Measurements from ENCODE around the gene RNU7-1. TPM values are rescaled to one million over a fixed set of nuclear protein-coding genes. Genes with fewer than 3 reads are reported as not detected.

Gene RNU7-1
- total RNA-seq, 1 experiment from 2014 or later = not detected

GRCh38 chr12:6966351-6966750 is 22.7 kb downstream of the RNU7-1 start:
- peaks cover 48% of the 10 kb centered on the region for H3K36me3 Mint-ChIP-seq
- H3K4me3 Mint-ChIP-seq = no peak overlapping the region
- peaks cover 50% of the 10 kb centered on the region for H3K4me1 Mint-ChIP-seq
- peak overlapping the region; percentile 91 for H3K27ac Mint-ChIP-seq
- DNase-seq (ENCODE audit: low spot score) = no peak
- ChIA-PET CTCF (interaction anchor here (1.0 to 9.7 kb wide), 3 partner anchors 21 to 143 kb away, joined by 3 to 296 read pairs (median 48); partner anchors contain the start of genes C12orf57, C1RL, RNU7-1 and SPSB2), POLR2A (interaction anchor here (6.6 kb wide), 1 partner anchor 21 kb away, joined by 167 read pairs; the partner anchor contains the start of genes C12orf57 and RNU7-1)
- TF ChIP-seq ZNF416 (CRISPR knock-in tag; IDR thresholded peaks at IDR 0.05) (no peak), ZNF396 (CRISPR knock-in tag; IDR thresholded peaks at IDR 0.05; ENCODE audit: borderline replicate concordance) (no peak), ATF1 (CRISPR knock-in tag; IDR thresholded peaks at IDR 0.05) (no peak), CTCF (IDR thresholded peaks at IDR 0.05) (no peak), CREB1 (CRISPR knock-in tag; IDR thresholded peaks at IDR 0.05) (no peak), FOXK1 (CRISPR knock-in tag; IDR thresholded peaks at IDR 0.05) (no peak), NFYB (CRISPR knock-in tag; conservative IDR thresholded peaks at IDR 0.05; ENCODE audit: low read depth) (no peak), E2F1 (CRISPR knock-in tag; IDR thresholded peaks at IDR 0.05) (no peak), ETV6 (CRISPR knock-in tag; IDR thresholded peaks at IDR 0.05) (no peak), ZBTB43 (CRISPR knock-in tag; IDR thresholded peaks at IDR 0.05) (no peak), MXD4 (CRISPR knock-in tag; IDR thresholded peaks at IDR 0.05; ENCODE audit: borderline replicate concordance) (no peak), OVOL2 (CRISPR knock-in tag; IDR thresholded peaks at IDR 0.05; ENCODE audit: borderline replicate concordance) (no peak), JUN (CRISPR knock-in tag; IDR thresholded peaks at IDR 0.05) (no peak), FOXJ3 (CRISPR knock-in tag; IDR thresholded peaks at IDR 0.05; ENCODE audit: borderline replicate concordance) (no peak)
- no peak for ATAC-seq
- H3K27me3 Mint-ChIP-seq (ENCODE audit: low read depth) = no peaks in the 10 kb centered on the region
- H3K9me3 Mint-ChIP-seq = no peaks in the 10 kb centered on the region

- CTCF ChIA-PET = interaction anchor here (0.6 kb wide), 1 partner anchor 177 kb away, joined by 3 read pairs; no protein-coding TSS in a partner anchor
- POLR2A ChIA-PET = no interaction called here
- ATAC-seq (no peak), DNase-seq (ENCODE audit: low spot score) (no peak)
- H3K27ac Mint-ChIP-seq = no peak overlapping the region
- H3K9me3 Mint-ChIP-seq = no peaks in the 10 kb centered on the region
- no peak overlapping the region for H3K4me3 Mint-ChIP-seq
- H3K36me3 Mint-ChIP-seq = peaks cover 51% of the 10 kb centered on the region
- H3K4me1 Mint-ChIP-seq = peaks cover 47% of the 10 kb centered on the region
- H3K27me3 Mint-ChIP-seq (ENCODE audit: low read depth) = no peaks in the 10 kb centered on the region
- TF ChIP-seq ATF2 (CRISPR knock-in tag; IDR thresholded peaks at IDR 0.05; ENCODE audit: borderline replicate concordance, low read depth) (no peak), USF2 (CRISPR knock-in tag; IDR thresholded peaks at IDR 0.05) (no peak), NR1H2 (CRISPR knock-in tag; IDR thresholded peaks at IDR 0.05) (no peak), CREM (CRISPR knock-in tag; IDR thresholded peaks at IDR 0.05) (no peak), TCF7 (CRISPR knock-in tag; IDR thresholded peaks at IDR 0.05; ENCODE audit: low read depth) (no peak), KAT7 (CRISPR knock-in tag; IDR thresholded peaks at IDR 0.05; ENCODE audit: borderline replicate concordance) (no peak), ZNF423 (CRISPR knock-in tag; IDR thresholded peaks at IDR 0.05) (no peak), FOXP4 (CRISPR knock-in tag; IDR thresholded peaks at IDR 0.05) (no peak), SMAD4 (CRISPR knock-in tag; IDR thresholded peaks at IDR 0.05) (no peak), ZNF281 (CRISPR knock-in tag; IDR thresholded peaks at IDR 0.05) (no peak), FOXK1 (CRISPR knock-in tag; IDR thresholded peaks at IDR 0.05) (no peak), ZNF671 (CRISPR knock-in tag; IDR thresholded peaks at IDR 0.05) (no peak)
These were observed 24.1 kb downstream of the RNU7-1 start for GRCh38 chr12:6967651-6968100.

Measured in WTC11 (cell line).